ENCODE results near the gene SIAH1.
"Not testable (repeated sequence)": the region's sequence is repeated elsewhere in the genome, so short reads cannot be mapped to it uniquely, and the experiment has no call there.

The SIAH1 gene

DNA sequence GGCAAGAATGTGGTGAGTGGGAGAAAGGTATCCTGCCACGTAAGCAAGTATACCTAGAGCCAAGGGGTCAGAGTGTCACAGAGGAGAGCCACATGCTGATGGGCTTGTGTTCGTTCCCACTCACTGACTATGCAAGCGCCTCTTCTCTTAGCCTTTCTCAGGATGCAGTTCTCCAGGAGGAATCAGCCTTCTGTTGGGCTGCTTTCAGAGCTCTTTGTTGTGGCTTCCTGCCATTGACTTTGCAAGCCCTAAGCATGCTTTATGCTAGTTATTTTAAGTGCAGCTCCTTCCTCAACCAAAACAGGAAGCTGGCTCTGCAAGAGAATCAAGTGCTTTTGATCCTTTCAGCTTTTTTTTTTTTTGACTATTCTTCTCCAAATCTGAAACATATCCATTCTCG is 66.6 kb downstream of the SIAH1 start:
- H3K4me3 ChIP-seq (ENCODE audit: insufficient read depth in 1 of 2, low read depth in 1 of 2, low read length in 2 of 2): no peak overlapping the region
- no peak overlapping the region for H3K14ac ChIP-seq (ENCODE audit: low read length in 2 of 2)
- H4K8ac ChIP-seq (ENCODE audit: low read length): no peak overlapping the region
- H3K4me2 ChIP-seq (ENCODE audit: low read length, poor library complexity, severe bottlenecking): no peak overlapping the region
- no peaks in the 10 kb centered on the region for H3K9me3 ChIP-seq (ENCODE audit: control insufficient read depth, low read length)
- no peaks in the 10 kb centered on the region for H3K27me3 ChIP-seq (ENCODE audit: control insufficient read depth in 1 of 2, insufficient read depth in 1 of 2, low read length in 2 of 2)
- 22% methylated on average over 4 of the region's 4 CpGs for WGBS
- H2BK5ac ChIP-seq (ENCODE audit: low read depth, low read length, poor library complexity, severe bottlenecking): no peak overlapping the region
- no peak overlapping the region for H2AK5ac ChIP-seq (ENCODE audit: low read length, severe bottlenecking)
- H3K9ac ChIP-seq (ENCODE audit: low read length): no peak overlapping the region
- DNase-seq: peak; percentile 90
- no peak overlapping the region for H2BK15ac ChIP-seq (ENCODE audit: low read depth, poor library complexity, severe bottlenecking)
- peaks cover 0 to 37% of the 10 kb centered on the region in 2 experiments for H3K36me3 ChIP-seq (ENCODE audit: control insufficient read depth in 1 of 2, insufficient read depth in 2 of 2, low read depth in 1 of 2, low read length in 2 of 2)
- no peak overlapping the region for H2BK12ac ChIP-seq (ENCODE audit: low read length in 2 of 2)
- no peak overlapping the region for H3K18ac ChIP-seq (ENCODE audit: low read depth in 1 of 2, low read length in 2 of 2)
- H2BK120ac ChIP-seq (ENCODE audit: low read depth, low read length): no peak overlapping the region
- H3K4me1 ChIP-seq (ENCODE audit: control insufficient read depth, insufficient read depth, low read depth, low read length): peaks cover 3% of the 10 kb centered on the region
- no peak overlapping the region for H2AFZ ChIP-seq (ENCODE audit: low read depth, low read length)
- no peak overlapping the region for H4K91ac ChIP-seq (ENCODE audit: low read length)
- H3K27ac ChIP-seq (ENCODE audit: low read length, poor library complexity, severe bottlenecking): peak overlapping the region; percentile 0
- no peak overlapping the region for H3K23ac ChIP-seq (ENCODE audit: low read length in 2 of 2)
- H3K4ac ChIP-seq (ENCODE audit: low read depth in 1 of 2, low read length in 2 of 2): no peak overlapping the region
- peaks cover 8% of the 10 kb centered on the region for H3K79me1 ChIP-seq (replicated peaks; ENCODE audit: low read length, poor library complexity, severe bottlenecking)

DNA sequence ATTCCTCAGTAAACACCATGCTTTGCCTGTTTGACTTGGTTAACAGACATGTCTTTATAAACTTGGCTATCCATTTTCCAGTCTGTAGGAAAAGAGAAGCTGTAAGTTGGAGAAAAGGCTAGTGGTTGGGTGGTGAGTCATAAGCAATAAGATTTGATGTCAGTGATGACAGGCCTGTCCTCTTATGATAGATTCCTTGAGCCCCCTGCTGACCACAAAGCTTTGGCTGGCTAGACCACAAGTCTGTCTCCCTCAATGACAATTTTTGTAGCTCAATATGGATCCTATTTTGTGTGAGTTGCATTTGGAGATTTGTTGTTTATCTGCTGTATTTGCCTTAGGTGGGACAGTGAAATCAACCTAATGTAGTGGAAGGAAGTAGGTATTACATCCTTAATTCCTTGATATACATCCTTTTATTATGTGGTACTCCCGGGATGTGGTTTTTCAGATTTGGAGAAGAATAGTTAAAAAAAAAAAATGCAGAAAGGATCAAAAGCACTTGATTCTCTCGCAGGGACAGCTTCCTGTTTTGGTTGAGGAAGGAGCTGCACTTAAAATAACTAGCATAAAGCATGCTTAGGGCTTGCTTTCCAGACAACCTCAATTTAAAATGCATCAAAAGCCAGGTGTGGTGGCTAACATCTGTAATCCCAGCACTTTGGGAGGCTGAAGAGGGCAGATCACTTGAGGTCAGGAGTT is 67.4 kb downstream of the SIAH1 start:
- Histone ChIP-seq H2BK12ac (ENCODE audit: low read length in 2 of 2) (no peak overlapping the region), H3K4me2 (ENCODE audit: low read length, poor library complexity, severe bottlenecking) (no peak overlapping the region), H3K14ac (ENCODE audit: low read length in 2 of 2) (no peak overlapping the region), H3K4me1 (ENCODE audit: control insufficient read depth, insufficient read depth, low read depth, low read length) (peaks cover 3% of the 10 kb centered on the region), H3K79me1 (replicated peaks; ENCODE audit: low read length, poor library complexity, severe bottlenecking) (peaks cover 11% of the 10 kb centered on the region), H2AK5ac (ENCODE audit: low read length, severe bottlenecking) (no peak overlapping the region), H3K4ac (ENCODE audit: low read depth in 1 of 2, low read length in 2 of 2) (no peak overlapping the region), H3K9me3 (ENCODE audit: control insufficient read depth, low read length) (peaks cover under 1% of the 10 kb centered on the region), H3K27ac (ENCODE audit: low read length, poor library complexity, severe bottlenecking) (peak overlapping the region; percentile 30), H2BK120ac (ENCODE audit: low read depth, low read length) (no peak overlapping the region), H2AFZ (ENCODE audit: low read depth, low read length) (no peak overlapping the region), H3K4me3 (ENCODE audit: insufficient read depth in 1 of 2, low read depth in 1 of 2, low read length in 2 of 2) (no peak overlapping the region), H3K18ac (ENCODE audit: low read depth in 1 of 2, low read length in 2 of 2) (no peak overlapping the region), H2BK15ac (ENCODE audit: low read depth, poor library complexity, severe bottlenecking) (no peak overlapping the region), H3K36me3 (ENCODE audit: control insufficient read depth in 1 of 2, insufficient read depth in 2 of 2, low read depth in 1 of 2, low read length in 2 of 2) (peaks cover under 1 to 41% of the 10 kb centered on the region in 2 experiments), H2BK5ac (ENCODE audit: low read depth, low read length, poor library complexity, severe bottlenecking) (no peak overlapping the region), H3K9ac (ENCODE audit: low read length) (no peak overlapping the region), H4K8ac (ENCODE audit: low read length) (no peak overlapping the region), H4K91ac (ENCODE audit: low read length) (no peak overlapping the region), H3K27me3 (ENCODE audit: control insufficient read depth in 1 of 2, insufficient read depth in 1 of 2, low read length in 2 of 2) (no peaks in the 10 kb centered on the region), H3K23ac (ENCODE audit: low read length in 2 of 2) (no peak overlapping the region)
- WGBS: 52% methylated on average over 2 of the region's 2 CpGs
- DNase-seq: peak; percentile 80

DNA sequence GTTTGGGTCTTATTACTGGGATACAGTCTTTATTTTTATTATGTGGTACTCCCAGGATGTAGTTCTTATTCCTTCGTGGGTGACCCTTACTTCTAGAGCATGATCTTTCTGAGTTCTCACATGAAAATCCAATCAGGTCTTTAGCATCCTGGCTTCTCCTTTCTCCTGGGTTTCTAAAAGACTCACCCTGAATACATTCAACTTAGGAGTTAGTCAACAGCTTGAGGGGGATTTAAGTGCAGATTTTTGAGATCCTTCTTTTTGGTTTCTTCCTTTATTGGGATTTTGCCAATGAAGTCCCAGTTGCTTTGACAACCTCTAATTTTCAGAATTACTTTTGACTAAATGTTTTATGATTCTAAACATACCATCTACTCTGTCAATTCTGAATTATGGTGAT is 68.2 kb downstream of the SIAH1 start:
- Histone ChIP-seq H2BK15ac (ENCODE audit: low read depth, poor library complexity, severe bottlenecking) (no peak overlapping the region), H3K4me3 (ENCODE audit: insufficient read depth in 1 of 2, low read depth in 1 of 2, low read length in 2 of 2) (no peak overlapping the region), H2BK5ac (ENCODE audit: low read depth, low read length, poor library complexity, severe bottlenecking) (no peak overlapping the region), H3K18ac (ENCODE audit: low read depth in 1 of 2, low read length in 2 of 2) (no peak overlapping the region), H3K27me3 (ENCODE audit: control insufficient read depth in 1 of 2, insufficient read depth in 1 of 2, low read length in 2 of 2) (no peaks in the 10 kb centered on the region), H2BK12ac (ENCODE audit: low read length in 2 of 2) (no peak overlapping the region), H3K9me3 (ENCODE audit: control insufficient read depth, low read length) (peaks cover 8% of the 10 kb centered on the region), H4K8ac (ENCODE audit: low read length) (no peak overlapping the region), H3K9ac (ENCODE audit: low read length) (no peak overlapping the region), H3K36me3 (ENCODE audit: control insufficient read depth in 1 of 2, insufficient read depth in 2 of 2, low read depth in 1 of 2, low read length in 2 of 2) (peaks cover 4 to 40% of the 10 kb centered on the region in 2 experiments), H3K4ac (ENCODE audit: low read depth in 1 of 2, low read length in 2 of 2) (no peak overlapping the region), H3K23ac (ENCODE audit: low read length in 2 of 2) (no peak overlapping the region), H3K4me2 (ENCODE audit: low read length, poor library complexity, severe bottlenecking) (no peak overlapping the region), H3K79me1 (replicated peaks; ENCODE audit: low read length, poor library complexity, severe bottlenecking) (peaks cover 15% of the 10 kb centered on the region), H4K91ac (ENCODE audit: low read length) (no peak overlapping the region), H2AFZ (ENCODE audit: low read depth, low read length) (no peak overlapping the region), H2BK120ac (ENCODE audit: low read depth, low read length) (no peak overlapping the region), H3K4me1 (ENCODE audit: control insufficient read depth, insufficient read depth, low read depth, low read length) (peaks cover 3% of the 10 kb centered on the region), H3K27ac (ENCODE audit: low read length, poor library complexity, severe bottlenecking) (no peak overlapping the region), H3K14ac (ENCODE audit: low read length in 2 of 2) (no peak overlapping the region), H2AK5ac (ENCODE audit: low read length, severe bottlenecking) (no peak overlapping the region)
- 100% methylated on average over 1 of the region's 1 CpG for WGBS
- no peak for DNase-seq

- not testable (repeated sequence) for H2BK5ac ChIP-seq (ENCODE audit: low read depth, low read length, poor library complexity, severe bottlenecking); H2BK120ac ChIP-seq (ENCODE audit: low read depth, low read length); H3K18ac ChIP-seq (ENCODE audit: low read depth in 1 of 2, low read length in 2 of 2); H2BK12ac ChIP-seq (ENCODE audit: low read length in 2 of 2); H2AK5ac ChIP-seq (ENCODE audit: low read length, severe bottlenecking); H3K27ac ChIP-seq (ENCODE audit: low read length, poor library complexity, severe bottlenecking); H3K23ac ChIP-seq (ENCODE audit: low read length in 2 of 2); H3K4me3 ChIP-seq (ENCODE audit: insufficient read depth in 1 of 2, low read depth in 1 of 2, low read length in 2 of 2); H3K9ac ChIP-seq (ENCODE audit: low read length); H4K8ac ChIP-seq (ENCODE audit: low read length); H2AFZ ChIP-seq (ENCODE audit: low read depth, low read length); H3K27me3 ChIP-seq (ENCODE audit: control insufficient read depth in 1 of 2, insufficient read depth in 1 of 2, low read length in 2 of 2); H2BK15ac ChIP-seq (ENCODE audit: low read depth, poor library complexity, severe bottlenecking); H3K14ac ChIP-seq (ENCODE audit: low read length in 2 of 2); H3K4me1 ChIP-seq (ENCODE audit: control insufficient read depth, insufficient read depth, low read depth, low read length); H3K4ac ChIP-seq (ENCODE audit: low read depth in 1 of 2, low read length in 2 of 2); H3K4me2 ChIP-seq (ENCODE audit: low read length, poor library complexity, severe bottlenecking); DNase-seq; H4K91ac ChIP-seq (ENCODE audit: low read length)
- Histone ChIP-seq H3K36me3 (ENCODE audit: control insufficient read depth in 1 of 2, insufficient read depth in 2 of 2, low read depth in 1 of 2, low read length in 2 of 2) (peaks cover 12 to 56% of the 10 kb centered on the region in 2 experiments), H3K79me1 (replicated peaks; ENCODE audit: low read length, poor library complexity, severe bottlenecking) (peaks cover 17% of the 10 kb centered on the region), H3K9me3 (ENCODE audit: control insufficient read depth, low read length) (peaks cover 36% of the 10 kb centered on the region)
- 100% methylated on average over 3 of the region's 3 CpGs for WGBS
Measured at GRCh38 chr16:48313905-48314304, 71.3 kb downstream of the SIAH1 start.
